Breast epithelium (tissue), 3 donors: Measurements from ENCODE around the gene SRSF9.

Source experiments
- CTCF ChIP-seq, 3 donors: fragments of 450-650 bp; IDR thresholded peaks; one replicate each; pipeline ENCODE4 v1.5.1; 2016 to 2017; ENCODE audit warnings: antibody characterized with exemption in 3 of 3, mild to moderate bottlenecking in 3 of 3, moderate library complexity in 3 of 3
- POLR2A ChIP-seq: fragments of 450-650 bp; IDR thresholded peaks from one replicate; pipeline ENCODE4 v1.6.1; 2016; ENCODE audit warnings: antibody characterized with exemption, mild to moderate bottlenecking, moderate library complexity
- POLR2AphosphoS5 ChIP-seq, 3 donors: sonication (generic); formaldehyde crosslinking; IDR thresholded peaks; one replicate each; pipeline ENCODE4 v1.6.1; 2017; ENCODE audit warnings: antibody characterized with exemption in 3 of 3

GRCh38 chr12:120470150-120470784 is 719 bp upstream of the SRSF9 start:
- TF ChIP-seq CTCF (IDR thresholded peaks at IDR 0.05) (no peak), POLR2A (no peak), POLR2AphosphoS5 (IDR thresholded peaks at IDR 0.05) (no peak)
